Breast epithelium (tissue), 4 donors: Measurements from ENCODE around the gene DAPK1. TPM values are rescaled to one million over a fixed set of nuclear protein-coding genes. Genes with fewer than 3 reads are reported as not detected.
A peak's percentile ranks its signal among the peaks of the same experiment; 100 is the strongest.

Experiments
- DNase-seq, 2 donors: peaks; one replicate each; pipeline ENCODE4 v3.0.0-alpha.2; 2019; ENCODE audit warnings: low spot score in 2 of 2
- H3K27ac ChIP-seq, 2 donors: fragments of 200-600 bp; sonication (generic) in 1 of 2; one replicate each; pipeline ENCODE4 v1.5.1; 2016 to 2019; ENCODE audit warnings: mild to moderate bottlenecking in 1 of 2
- H3K27me3 ChIP-seq, 2 donors: fragments of 200-600 bp; sonication (generic) in 1 of 2; one replicate each; pipeline versions ENCODE4 v1.5.1 to v1.6.0; 2017 to 2019; ENCODE audit warnings: control low read depth in 1 of 2, mild to moderate bottlenecking in 1 of 2
- H3K36me3 ChIP-seq: fragments of 200-600 bp; one replicate; pipeline ENCODE4 v1.5.1; 2019
- H3K4me1 ChIP-seq, 2 donors: fragments of 200-600 bp; sonication (generic); one replicate each; pipeline ENCODE4 v1.5.1; 2016 to 2019; ENCODE audit warnings: control low read depth in 1 of 2
- H3K4me3 ChIP-seq, 3 donors: fragments of 200-600 bp; sonication (generic); 1 replicate in 2 of 3; 2 replicates in 1 of 3; pipeline ENCODE4 v1.5.1; 2016 to 2019; ENCODE audit warnings: mild to moderate bottlenecking in 3 of 3, moderate library complexity in 2 of 3
- H3K9me3 ChIP-seq, 2 donors: fragments of 200-600 bp; sonication (generic) in 1 of 2; one replicate each; pipeline ENCODE4 v1.5.1; 2016 to 2019; ENCODE audit warnings: control low read depth in 1 of 2
- POLR2A ChIP-seq: fragments of 450-650 bp; IDR thresholded peaks from one replicate; pipeline ENCODE4 v1.6.1; 2016; ENCODE audit warnings: antibody characterized with exemption, mild to moderate bottlenecking, moderate library complexity
- POLR2AphosphoS5 ChIP-seq, 3 donors: sonication (generic); formaldehyde crosslinking; IDR thresholded peaks; one replicate each; pipeline ENCODE4 v1.6.1; 2017; ENCODE audit warnings: antibody characterized with exemption in 3 of 3
- intact Hi-C: fragments of 100-400 bp; cut with DNase I; formaldehyde crosslinking; loops from one replicate; pipeline ENCODE4 v1.15.1; 2023; ENCODE audit warnings: low total_unique reads
- total RNA-seq, 3 donors: library from RNA; depleted of rRNA; stranded (reverse); fragments of >200 nt; gene quantifications; one replicate each; pipeline ENCODE4 v1.1.0, GENCODE V29; 2016
- TF ChIP-seq, protein P1 (sequence below), 3 donors: fragments of 450-650 bp; IDR thresholded peaks; one replicate each; pipeline ENCODE4 v1.5.1; 2016 to 2017; ENCODE audit warnings: antibody characterized with exemption in 3 of 3, mild to moderate bottlenecking in 3 of 3, moderate library complexity in 3 of 3

Gene DAPK1
- total RNA-seq, 3 donors from 2014 or later, result 14.7 to 42.6 (median 34.5) TPM

DNA sequence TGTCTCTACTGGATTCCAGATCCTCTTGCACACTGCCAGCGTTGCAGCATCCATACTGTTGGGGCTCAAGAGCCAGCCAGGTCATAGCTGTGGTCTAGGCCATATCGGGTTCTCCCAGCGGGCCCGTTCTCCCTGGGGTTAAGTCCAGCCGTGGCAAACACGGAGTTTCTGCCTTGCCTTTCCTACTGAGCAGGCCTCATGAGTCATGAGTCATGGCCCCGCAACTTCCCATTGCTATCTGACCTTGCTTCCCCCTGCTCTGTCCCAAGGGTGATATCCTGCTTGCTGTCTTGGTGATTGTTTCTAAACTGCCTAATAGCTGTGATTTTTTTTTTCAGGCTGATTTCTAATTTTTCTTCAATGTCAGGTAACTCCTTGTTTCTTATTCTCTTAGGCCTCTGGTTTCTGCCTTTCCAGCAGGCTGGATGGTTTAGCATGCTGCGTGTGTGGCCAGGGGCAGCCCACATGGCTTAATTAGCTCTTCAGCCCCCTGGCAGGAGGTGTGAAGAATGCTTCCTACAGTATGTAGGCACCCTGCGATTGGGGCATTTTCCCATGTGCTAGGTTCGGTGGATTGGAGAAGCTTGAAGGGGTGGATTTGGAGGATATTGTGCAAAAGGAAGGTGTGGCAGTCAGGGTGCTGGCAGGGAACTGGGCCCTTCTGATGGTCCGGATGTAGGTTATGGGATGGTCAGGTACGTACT lies 18.7 kb downstream of the DAPK1 start:
- H3K4me3 ChIP-seq, result no peak overlapping the region
- no peaks in the 10 kb centered on the region for H3K4me1 ChIP-seq
- no peaks in the 10 kb centered on the region for H3K36me3 ChIP-seq
- no peaks in the 10 kb centered on the region for H3K27me3 ChIP-seq
- DNase-seq, result no peak
- H3K27ac ChIP-seq, result peak overlapping the region in 1 of 2 donors; percentile 3
- intact Hi-C loops, result no loop called here
- H3K9me3 ChIP-seq, result no peaks in the 10 kb centered on the region
- TF ChIP-seq POLR2AphosphoS5 (IDR thresholded peaks at IDR 0.05), result peak in 2 of 3 donors; percentile 33 to 45
- TF ChIP-seq POLR2A, result no peak
- TF ChIP-seq, protein P1, sequence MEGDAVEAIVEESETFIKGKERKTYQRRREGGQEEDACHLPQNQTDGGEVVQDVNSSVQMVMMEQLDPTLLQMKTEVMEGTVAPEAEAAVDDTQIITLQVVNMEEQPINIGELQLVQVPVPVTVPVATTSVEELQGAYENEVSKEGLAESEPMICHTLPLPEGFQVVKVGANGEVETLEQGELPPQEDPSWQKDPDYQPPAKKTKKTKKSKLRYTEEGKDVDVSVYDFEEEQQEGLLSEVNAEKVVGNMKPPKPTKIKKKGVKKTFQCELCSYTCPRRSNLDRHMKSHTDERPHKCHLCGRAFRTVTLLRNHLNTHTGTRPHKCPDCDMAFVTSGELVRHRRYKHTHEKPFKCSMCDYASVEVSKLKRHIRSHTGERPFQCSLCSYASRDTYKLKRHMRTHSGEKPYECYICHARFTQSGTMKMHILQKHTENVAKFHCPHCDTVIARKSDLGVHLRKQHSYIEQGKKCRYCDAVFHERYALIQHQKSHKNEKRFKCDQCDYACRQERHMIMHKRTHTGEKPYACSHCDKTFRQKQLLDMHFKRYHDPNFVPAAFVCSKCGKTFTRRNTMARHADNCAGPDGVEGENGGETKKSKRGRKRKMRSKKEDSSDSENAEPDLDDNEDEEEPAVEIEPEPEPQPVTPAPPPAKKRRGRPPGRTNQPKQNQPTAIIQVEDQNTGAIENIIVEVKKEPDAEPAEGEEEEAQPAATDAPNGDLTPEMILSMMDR (IDR thresholded peaks at IDR 0.05), result no peak

DNA sequence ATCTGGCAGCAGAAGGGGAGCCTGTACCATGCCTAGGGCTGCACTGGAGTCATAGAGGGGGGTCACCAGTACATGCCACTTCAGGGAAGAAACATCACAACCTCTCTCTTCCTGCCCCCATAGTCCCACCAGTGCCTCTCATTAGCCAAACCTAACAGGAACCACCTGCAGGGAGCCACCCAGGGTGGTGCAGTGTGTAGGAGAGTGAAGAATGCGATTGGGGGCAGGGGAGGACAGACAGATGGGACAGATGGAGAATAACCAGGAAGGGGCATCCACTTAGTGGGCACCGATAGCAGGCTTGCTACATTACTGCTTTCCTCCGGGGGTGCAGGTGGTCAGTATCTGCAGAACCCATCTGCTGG lies 19.2 kb downstream of the DAPK1 start:
- no peaks in the 10 kb centered on the region for H3K4me1 ChIP-seq
- H3K27ac ChIP-seq, result peak overlapping the region in 1 of 2 donors; percentile 3
- DNase-seq, result no peak
- TF ChIP-seq POLR2AphosphoS5 (IDR thresholded peaks at IDR 0.05) (no peak), POLR2A (no peak)
- TF ChIP-seq, protein P1 (IDR thresholded peaks at IDR 0.05), result no peak
- no peaks in the 10 kb centered on the region for H3K27me3 ChIP-seq
- H3K4me3 ChIP-seq, result no peak overlapping the region
- H3K36me3 ChIP-seq, result no peaks in the 10 kb centered on the region
- intact Hi-C loops, result no loop called here
- no peaks in the 10 kb centered on the region for H3K9me3 ChIP-seq

DNA sequence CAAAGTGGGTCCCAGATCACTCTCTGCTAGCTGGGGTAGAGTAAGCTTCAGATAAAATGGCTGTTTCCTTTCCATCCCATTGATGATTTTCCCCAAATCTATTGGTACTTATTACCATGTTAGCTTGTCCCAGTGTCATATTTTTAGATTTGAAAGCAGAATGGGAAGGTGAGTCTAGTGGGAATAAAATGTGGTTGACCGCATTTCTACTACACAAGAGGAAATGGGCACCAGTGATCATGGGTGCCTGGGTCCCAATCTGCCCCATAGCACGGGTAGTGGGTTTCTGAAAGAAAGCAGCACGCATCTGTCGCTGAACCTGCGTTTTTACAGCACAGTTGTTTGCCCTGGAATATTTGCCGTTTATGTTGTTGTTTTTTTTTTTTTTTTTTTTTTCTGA lies 20.1 kb downstream of the DAPK1 start:
- no peak overlapping the region for H3K27ac ChIP-seq
- no peak for DNase-seq
- H3K4me1 ChIP-seq, result no peaks in the 10 kb centered on the region
- H3K9me3 ChIP-seq, result no peaks in the 10 kb centered on the region
- H3K4me3 ChIP-seq, result no peak overlapping the region
- no peaks in the 10 kb centered on the region for H3K36me3 ChIP-seq
- no peaks in the 10 kb centered on the region for H3K27me3 ChIP-seq
- TF ChIP-seq POLR2AphosphoS5 (IDR thresholded peaks at IDR 0.05), result no peak
- TF ChIP-seq, protein P1 (IDR thresholded peaks at IDR 0.05), result no peak
- TF ChIP-seq POLR2A, result no peak
- intact Hi-C loops, result no loop called here

DNA sequence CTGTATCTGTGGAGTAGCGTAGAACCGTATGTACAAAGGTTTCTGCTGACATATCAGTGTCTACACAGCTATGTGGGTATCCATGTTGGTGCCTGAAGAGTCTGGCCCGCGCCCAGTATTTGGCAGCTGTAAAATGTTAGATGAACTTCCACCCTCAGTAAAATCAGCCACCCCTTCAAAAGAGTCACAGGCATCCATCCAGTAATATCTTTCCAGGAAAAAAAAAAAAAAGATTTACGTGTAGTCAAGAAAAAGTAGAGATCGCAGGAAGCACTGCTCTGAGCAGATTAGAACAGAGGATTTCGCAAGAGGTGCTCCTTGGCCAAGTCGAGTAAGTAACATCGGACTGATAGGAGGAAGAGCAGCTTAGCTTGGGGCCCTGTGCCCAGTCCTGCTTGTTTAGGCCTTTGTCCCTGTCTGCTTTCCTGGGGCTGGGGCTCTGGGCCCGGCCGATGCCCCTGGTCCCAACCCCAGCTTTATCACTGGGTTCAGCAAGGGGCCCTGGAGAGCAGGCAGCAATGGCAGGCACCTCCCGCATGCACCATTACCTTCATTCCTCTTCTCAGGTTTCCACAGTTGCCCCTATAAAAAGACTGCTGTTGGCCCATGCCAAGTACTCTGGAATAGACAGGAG lies 21.2 kb downstream of the DAPK1 start:
- Histone ChIP-seq H3K27ac (peak overlapping the region in 1 of 2 donors; percentile 55), H3K27me3 (no peaks in the 10 kb centered on the region), H3K9me3 (no peaks in the 10 kb centered on the region), H3K4me1 (no peaks in the 10 kb centered on the region), H3K4me3 (no peak overlapping the region), H3K36me3 (no peaks in the 10 kb centered on the region)
- TF ChIP-seq, protein P1 (IDR thresholded peaks at IDR 0.05), result no peak
- peak in 1 of 3 donors; percentile 66 for TF ChIP-seq POLR2AphosphoS5 (IDR thresholded peaks at IDR 0.05)
- no peak for TF ChIP-seq POLR2A
- intact Hi-C loops, result no loop called here
- no peak for DNase-seq

DNA sequence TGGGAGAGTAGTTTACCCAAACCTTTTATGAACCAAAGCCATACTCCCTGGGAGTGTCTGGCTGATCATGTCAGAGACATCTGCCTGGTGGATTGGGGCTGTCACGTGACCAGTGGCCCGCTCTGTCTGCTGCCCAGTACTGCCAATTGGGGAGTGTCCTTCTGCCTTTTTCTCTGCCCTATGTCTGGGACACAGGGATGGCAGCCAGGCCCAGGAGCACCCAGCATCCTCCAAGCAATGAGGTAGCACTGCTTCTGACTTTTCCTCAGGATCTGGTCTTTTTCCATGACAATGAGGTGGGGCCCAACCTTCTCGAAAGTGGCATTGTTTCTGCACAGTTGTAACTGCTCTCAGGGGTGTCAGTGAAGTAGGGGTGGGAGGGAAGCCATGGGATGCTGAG lies 21.8 kb downstream of the DAPK1 start:
- DNase-seq, result no peak
- no peaks in the 10 kb centered on the region for H3K36me3 ChIP-seq
- H3K4me3 ChIP-seq, result no peak overlapping the region
- intact Hi-C loops, result no loop called here
- no peaks in the 10 kb centered on the region for H3K9me3 ChIP-seq
- peak overlapping the region in 1 of 2 donors; percentile 55 for H3K27ac ChIP-seq
- H3K4me1 ChIP-seq, result no peaks in the 10 kb centered on the region
- no peaks in the 10 kb centered on the region for H3K27me3 ChIP-seq
- TF ChIP-seq POLR2AphosphoS5 (IDR thresholded peaks at IDR 0.05) (no peak), POLR2A (no peak)
- TF ChIP-seq, protein P1 (IDR thresholded peaks at IDR 0.05), result no peak
